ENCODE measurements around the gene ZDHHC13. TPM values are rescaled to one million over a fixed set of nuclear protein-coding genes. Genes with fewer than 3 reads are reported as not detected.
A peak's percentile ranks its signal among the peaks of the same experiment; 100 is the strongest.

Gene ZDHHC13
- total and polyA plus RNA-seq, 9 donors: 5.7 to 15.4 (median 9.0) TPM

- intact Hi-C loops (cut with DNase I): no loop called here
- Histone ChIP-seq H3K9me3 (no peaks in the 10 kb centered on the region), H3K36me3 (no peaks in the 10 kb centered on the region), H3K27me3 (no peaks in the 10 kb centered on the region), H3K4me3 (no peak overlapping the region), H3K4me1 (ENCODE audit: insufficient read depth) (no peaks in the 10 kb centered on the region), H3K27ac (no peak overlapping the region)
- WGBS, 3 donors: 93 to 100% (median 96%) methylated on average over 1 of the region's 1 CpG
- no peak for TF ChIP-seq POLR2A (IDR thresholded peaks at IDR 0.05)
- TF ChIP-seq EP300 (IDR thresholded peaks at IDR 0.05): no peak
- no peak for TF ChIP-seq CTCF (IDR thresholded peaks at IDR 0.05)
- DNase-seq: no peak
These were observed 9.8 kb upstream of the ZDHHC13 start for GRCh38 chr11:19107125-19107524.

- no peaks in the 10 kb centered on the region for H3K36me3 ChIP-seq
- no peak overlapping the region for H3K27ac ChIP-seq
- no peak for DNase-seq
- 40 to 58% (median 48%) methylated on average over 3 of the region's 3 CpGs for WGBS, 3 donors
- H3K4me1 ChIP-seq (ENCODE audit: insufficient read depth): no peaks in the 10 kb centered on the region
- TF ChIP-seq EP300 (IDR thresholded peaks at IDR 0.05): no peak
- TF ChIP-seq POLR2A (IDR thresholded peaks at IDR 0.05): no peak
- TF ChIP-seq CTCF (IDR thresholded peaks at IDR 0.05): no peak
- intact Hi-C loops (cut with DNase I): no loop called here
- no peaks in the 10 kb centered on the region for H3K27me3 ChIP-seq
- H3K4me3 ChIP-seq: no peak overlapping the region
- no peaks in the 10 kb centered on the region for H3K9me3 ChIP-seq
These were observed 6.7 kb upstream of the ZDHHC13 start for GRCh38 chr11:19110295-19110694.

GRCh38 chr11:19111809-19112208 is 5.2 kb upstream of the ZDHHC13 start:
- TF ChIP-seq POLR2A (IDR thresholded peaks at IDR 0.05) (no peak), EP300 (IDR thresholded peaks at IDR 0.05) (no peak), CTCF (IDR thresholded peaks at IDR 0.05) (no peak)
- no peak for DNase-seq
- intact Hi-C loops (cut with DNase I): no loop called here
- Histone ChIP-seq H3K4me3 (no peak overlapping the region), H3K27ac (no peak overlapping the region), H3K4me1 (ENCODE audit: insufficient read depth) (peaks cover 1% of the 10 kb centered on the region), H3K27me3 (no peaks in the 10 kb centered on the region), H3K9me3 (no peaks in the 10 kb centered on the region), H3K36me3 (no peaks in the 10 kb centered on the region)

GRCh38 chr11:19116276-19116970 is 545 bp upstream of the ZDHHC13 start:
- peak in 1 of 5 donors; percentile 17 for DNase-seq
- Histone ChIP-seq H3K4me3 (peak overlapping the region; percentile 64), H3K27me3 (no peaks in the 10 kb centered on the region), H3K36me3 (no peaks in the 10 kb centered on the region), H3K4me1 (ENCODE audit: insufficient read depth) (peaks cover 3% of the 10 kb centered on the region), H3K27ac (no peak overlapping the region), H3K9me3 (no peaks in the 10 kb centered on the region)
- intact Hi-C loops (cut with DNase I): no loop called here
- WGBS, 3 donors: 28 to 36% (median 36%) methylated on average over 14 to 16 of the region's 16 CpGs
- TF ChIP-seq CTCF (IDR thresholded peaks at IDR 0.05) (no peak), EP300 (IDR thresholded peaks at IDR 0.05) (no peak), POLR2A (IDR thresholded peaks at IDR 0.05) (no peak)
